ENCODE measurements around the gene ARHGEF5.
"Not testable (repeated sequence)": the region's sequence is repeated elsewhere in the genome, so short reads cannot be mapped to it uniquely, and the experiment has no call there.

GRCh38 chr7:144325868-144326267 lies 29.3 kb upstream of the ARHGEF5 start:
- not testable (repeated sequence) for TF ChIP-seq PATZ1 (CRISPR knock-in tag; IDR thresholded peaks at IDR 0.05; ENCODE audit: borderline replicate concordance); PPARA (CRISPR knock-in tag; IDR thresholded peaks at IDR 0.05; ENCODE audit: borderline replicate concordance); BACH2 (CRISPR knock-in tag; IDR thresholded peaks at IDR 0.05; ENCODE audit: borderline replicate concordance); OSR1 (CRISPR knock-in tag; IDR thresholded peaks at IDR 0.05); RARB (CRISPR knock-in tag; IDR thresholded peaks at IDR 0.05)

All from SK-N-SH treated with all-trans-retinoic acid at 6 μM for 48 hours (cell line).